Measurements from ENCODE around the gene PRTN3. TPM values are rescaled to one million over a fixed set of nuclear protein-coding genes. Genes with fewer than 3 reads are reported as not detected.
A peak's percentile ranks its signal among the peaks of the same experiment; 100 is the strongest.

Gene PRTN3
- total RNA-seq, 6 donors from 2014 or later = 1.1 to 9.4 TPM; not detected in 4

GRCh38 chr19:879711-880438, 39.1 kb downstream of the PRTN3 start:
- DNase-seq (peak in 1 of 2 donors; percentile 78), ATAC-seq (ENCODE audit: low FRiP score in 2 of 2) (no peak)
- TF ChIP-seq POLR2AphosphoS5 (IDR thresholded peaks at IDR 0.05) = no peak
- TF ChIP-seq POLR2A (IDR thresholded peaks at IDR 0.05) = no peak
- no peak for TF ChIP-seq CTCF (IDR thresholded peaks at IDR 0.05)
- TF ChIP-seq EP300 (IDR thresholded peaks at IDR 0.05) = no peak
- Histone ChIP-seq H3K27ac (no peak overlapping the region), H3K27me3 (no peaks in the 10 kb centered on the region), H3K9me3 (no peaks in the 10 kb centered on the region), H3K36me3 (peaks cover 12 to 91% (median 69%) of the 10 kb centered on the region in 4 donors), H3K4me1 (no peaks in the 10 kb centered on the region), H3K4me3 (no peak overlapping the region)
- WGBS, 2 donors = 91% methylated on average over 23 to 28 of the region's 37 CpGs

GRCh38 chr19:881385-882071, 40.7 kb downstream of the PRTN3 start:
- Histone ChIP-seq H3K27ac (no peak overlapping the region), H3K4me1 (no peaks in the 10 kb centered on the region), H3K27me3 (no peaks in the 10 kb centered on the region), H3K9me3 (no peaks in the 10 kb centered on the region), H3K36me3 (peaks cover 20 to 93% (median 70%) of the 10 kb centered on the region in 4 donors), H3K4me3 (no peak overlapping the region)
- WGBS, 2 donors = 95% methylated on average over 18 to 23 of the region's 34 CpGs
- ATAC-seq (ENCODE audit: low FRiP score in 2 of 2) (no peak), DNase-seq (peak in 1 of 2 donors; percentile 73)
- TF ChIP-seq CTCF (IDR thresholded peaks at IDR 0.05) (no peak), EP300 (IDR thresholded peaks at IDR 0.05) (no peak)

GRCh38 chr19:882871-883497, 42.2 kb downstream of the PRTN3 start:
- ATAC-seq (ENCODE audit: low FRiP score in 2 of 2) = no peak
- WGBS, 2 donors = 84 to 95% methylated on average over 21 to 28 of the region's 30 CpGs
- peak overlapping the region in 1 of 4 donors; percentile 50 for H3K27ac ChIP-seq

GRCh38 chr19:883661-884211, 42.9 kb downstream of the PRTN3 start:
- Histone ChIP-seq H3K36me3 (peaks cover 15 to 98% (median 76%) of the 10 kb centered on the region in 4 donors), H3K4me3 (no peak overlapping the region), H3K27me3 (no peaks in the 10 kb centered on the region), H3K27ac (peak overlapping the region in 1 of 4 donors; percentile 50), H3K4me1 (no peaks in the 10 kb centered on the region), H3K9me3 (no peaks in the 10 kb centered on the region)
- TF ChIP-seq CTCF (IDR thresholded peaks at IDR 0.05) = peak in 3 of 6 experiments; percentile 35 to 48 (median 45)
- peak in 1 of 2 donors; percentile 10 for TF ChIP-seq POLR2AphosphoS5 (IDR thresholded peaks at IDR 0.05)
- TF ChIP-seq EP300 (IDR thresholded peaks at IDR 0.05) = no peak
- peak; percentile 71 to 83 for DNase-seq
- ATAC-seq (ENCODE audit: low FRiP score in 2 of 2) = peak; percentile 24 to 90
- WGBS, 2 donors = 88 to 89% methylated on average over 18 to 22 of the region's 22 CpGs

More at GRCh38 chr19:882871-883497, 42.2 kb downstream of the PRTN3 start:
- Histone ChIP-seq H3K9me3 (no peaks in the 10 kb centered on the region), H3K4me1 (no peaks in the 10 kb centered on the region), H3K36me3 (peaks cover 15 to 96% (median 73%) of the 10 kb centered on the region in 4 donors), H3K27me3 (no peaks in the 10 kb centered on the region), H3K4me3 (no peak overlapping the region)
- no peak for TF ChIP-seq CTCF (IDR thresholded peaks at IDR 0.05)
- no peak for TF ChIP-seq POLR2AphosphoS5 (IDR thresholded peaks at IDR 0.05)
- no peak for TF ChIP-seq POLR2A (IDR thresholded peaks at IDR 0.05)
- TF ChIP-seq EP300 (IDR thresholded peaks at IDR 0.05) = no peak
- DNase-seq = peak in 1 of 2 donors; percentile 53

All from upper lobe of left lung (tissue), 6 donors.